GM12878 (cell line): Measurements from ENCODE around the gene OR6C70.

Source experiments
- ATF3 ChIP-seq: IDR thresholded peaks from 2 replicates; pipeline ENCODE4 v1.6.1; 2011; ENCODE audit warnings: low read depth, mild to moderate bottlenecking, low read length, moderate library complexity, borderline replicate concordance; ENCODE audit errors: extremely low read depth
- GABPA ChIP-seq: IDR thresholded peaks from 2 replicates; pipeline ENCODE4 v1.6.1; 2014; ENCODE audit warnings: antibody characterized with exemption, low read depth, mild to moderate bottlenecking, inconsistent platforms
- SP1 ChIP-seq: IDR thresholded peaks from one replicate; pipeline ENCODE4 v1.6.1; 2011; ENCODE audit warnings: low read depth, low read length

GRCh38 chr12:55470088-55470829, at the start of gene OR6C70:
- no peak for TF ChIP-seq ATF3
- no peak for TF ChIP-seq SP1
- TF ChIP-seq GABPA: no peak
